SK-N-SH (cell line): ENCODE data around the gene CD72. TPM values are rescaled to one million over a fixed set of nuclear protein-coding genes. Genes with fewer than 3 reads are reported as not detected.

ENCODE experiments used
- CTCF ChIA-PET: fragments of 300-600, 350-600 bp; formaldehyde crosslinking; extraction: SDS; loops from one replicate; lab custom pipeline; 2021; lab: Yijun Ruan, JAX
- POLR2A ChIA-PET: fragments of 350-600 bp; sonication (Branson Sonifier 250); formaldehyde crosslinking; extraction: SDS; loops from one replicate; lab custom pipeline; 2020; ENCODE audit warnings: antibody characterized with exemption, inconsistent platforms; lab: Yijun Ruan, JAX
- DNase-seq: peaks from one replicate; pipeline ENCODE4 v3.0.0; 2012
- H2AFZ ChIP-seq: fragments of 200-600 bp; sonication (generic); 2 replicates; pipeline ENCODE4 v1.8.1; 2016; ENCODE audit warnings: antibody characterized with exemption, mild to moderate bottlenecking, low read depth
- H3F3A ChIP-seq: fragments of 200-600 bp; sonication (generic); replicated peaks from 2 replicates; pipeline ENCODE3; 2016; ENCODE audit warnings: antibody characterized with exemption, mild to moderate bottlenecking; ENCODE audit not compliant: insufficient read depth
- H3K27ac ChIP-seq, 2 experiments: fragments of 200-500 bp in 1 of 2; fragments of 200-600 bp in 1 of 2; sonication (Bioruptor generic) in 1 of 2; sonication (generic), shearing (Covaris generic) in 1 of 2; 2 replicates each; pipeline versions ENCODE4 v1.5.1 to v1.6.1; 2014 to 2016; ENCODE audit warnings: low read depth in 2 of 2, inconsistent platforms in 1 of 2, low read length in 1 of 2, mild to moderate bottlenecking in 1 of 2, mixed read lengths in 1 of 2
- H3K27me3 ChIP-seq: fragments of 200-600 bp; sonication (generic), shearing (Covaris generic); 2 replicates; pipeline ENCODE4 v1.6.1; 2016; ENCODE audit warnings: mixed run types; ENCODE audit not compliant: insufficient read depth
- H3K36me3 ChIP-seq, 2 experiments: fragments of 200-500 bp in 1 of 2; fragments of 200-600 bp in 1 of 2; sonication (Bioruptor generic) in 1 of 2; sonication (generic) in 1 of 2; replicated peaks in 1 of 2; 2 replicates each; pipeline versions ENCODE3 to v1.5.1; 2014 to 2016; ENCODE audit warnings: low read length in 1 of 2, mild to moderate bottlenecking in 1 of 2; ENCODE audit not compliant: insufficient read depth in 2 of 2, control insufficient read depth in 1 of 2
- H3K4me1 ChIP-seq, 2 experiments: fragments of 200-500 bp in 1 of 2; fragments of 200-600 bp in 1 of 2; sonication (Bioruptor generic) in 1 of 2; sonication (generic), shearing (Covaris generic) in 1 of 2; 2 replicates each; pipeline versions ENCODE4 v1.5.1 to v1.6.1; 2014 to 2016; ENCODE audit warnings: low read depth in 1 of 2, low read length in 1 of 2, mixed run types in 1 of 2; ENCODE audit not compliant: insufficient read depth in 2 of 2, control insufficient read depth in 1 of 2
- H3K4me2 ChIP-seq: fragments of 200-600 bp; sonication (generic), shearing (Covaris generic); 2 replicates; pipeline ENCODE4 v1.6.1; 2017; ENCODE audit warnings: mixed run types
- H3K4me3 ChIP-seq, 2 experiments: fragments of 200-500 bp in 1 of 2; fragments of 200-600 bp in 1 of 2; sonication (Bioruptor generic) in 1 of 2; sonication (generic), shearing (Covaris generic) in 1 of 2; 2 replicates each; pipeline versions ENCODE4 v1.5.1 to v1.8.1; 2014 to 2016; ENCODE audit warnings: low read depth in 2 of 2, inconsistent platforms in 1 of 2, low read length in 1 of 2, mild to moderate bottlenecking in 1 of 2, mixed read lengths in 1 of 2, moderate library complexity in 1 of 2
- H3K79me2 ChIP-seq: fragments of 200-600 bp; sonication (generic); 2 replicates; pipeline ENCODE4 v1.8.1; 2017; ENCODE audit warnings: mild to moderate bottlenecking; ENCODE audit not compliant: insufficient read depth
- H3K9ac ChIP-seq: fragments of 200-600 bp; sonication (generic); 2 replicates; pipeline ENCODE4 v1.6.1; 2017; ENCODE audit warnings: mixed run types
- H3K9me2 ChIP-seq: fragments of 200-600 bp; sonication (generic); 2 replicates; pipeline ENCODE4 v1.6.1; 2017; ENCODE audit warnings: mixed run types
- H3K9me3 ChIP-seq: fragments of 200-600 bp; sonication (generic); 2 replicates; pipeline ENCODE4 v1.6.1; 2017; ENCODE audit warnings: mixed run types, mild to moderate bottlenecking, moderate library complexity
- H4K20me1 ChIP-seq: fragments of 200-600 bp; sonication (generic); 2 replicates; pipeline ENCODE4 v1.6.1; 2017; ENCODE audit warnings: mild to moderate bottlenecking, mixed run types; ENCODE audit not compliant: insufficient read depth
- EZH2phosphoT487 ChIP-seq: fragments of 200-600 bp; sonication (generic); IDR thresholded peaks from 2 replicates; pipeline ENCODE4 v1.6.1; 2017; ENCODE audit warnings: low read depth, mixed run types, mild to moderate bottlenecking, antibody characterized with exemption, moderate library complexity, borderline replicate concordance
- FOSL2 ChIP-seq: IDR thresholded peaks from 2 replicates; pipeline ENCODE4 v1.4.0; 2012; ENCODE audit warnings: low read depth, mild to moderate bottlenecking, moderate library complexity, borderline replicate concordance
- TCF12 ChIP-seq: IDR thresholded peaks from 2 replicates; pipeline ENCODE4 v1.4.0; 2012
- TEAD4 ChIP-seq: IDR thresholded peaks from 2 replicates; pipeline ENCODE4 v1.4.0; 2012; ENCODE audit warnings: mild to moderate bottlenecking, borderline replicate concordance; ENCODE audit not compliant: insufficient read depth
- WGBS: methylation state at CpG from one replicate; pipeline ENCODE4 v1.1.6; 2017; ENCODE audit warnings: low lambda C conversion rate; 5-methylcytosine and 5-hydroxymethylcytosine counted together
- polyA plus RNA-seq, 3 experiments: library from polyadenylated mRNA; depleted of rRNA; stranded (reverse); fragments of >200 nt; gene quantifications; 2 replicates each; pipeline ENCODE4 v1.2.3, GENCODE V29; 2012
- TF ChIP-seq, protein P1 (sequence below): IDR thresholded peaks from 2 replicates; pipeline ENCODE4; 2012

CD72 gene
- polyA plus RNA-seq, 1 of the 3 experiments (the other 2 are of a cell fraction) = 2.7 TPM

DNA sequence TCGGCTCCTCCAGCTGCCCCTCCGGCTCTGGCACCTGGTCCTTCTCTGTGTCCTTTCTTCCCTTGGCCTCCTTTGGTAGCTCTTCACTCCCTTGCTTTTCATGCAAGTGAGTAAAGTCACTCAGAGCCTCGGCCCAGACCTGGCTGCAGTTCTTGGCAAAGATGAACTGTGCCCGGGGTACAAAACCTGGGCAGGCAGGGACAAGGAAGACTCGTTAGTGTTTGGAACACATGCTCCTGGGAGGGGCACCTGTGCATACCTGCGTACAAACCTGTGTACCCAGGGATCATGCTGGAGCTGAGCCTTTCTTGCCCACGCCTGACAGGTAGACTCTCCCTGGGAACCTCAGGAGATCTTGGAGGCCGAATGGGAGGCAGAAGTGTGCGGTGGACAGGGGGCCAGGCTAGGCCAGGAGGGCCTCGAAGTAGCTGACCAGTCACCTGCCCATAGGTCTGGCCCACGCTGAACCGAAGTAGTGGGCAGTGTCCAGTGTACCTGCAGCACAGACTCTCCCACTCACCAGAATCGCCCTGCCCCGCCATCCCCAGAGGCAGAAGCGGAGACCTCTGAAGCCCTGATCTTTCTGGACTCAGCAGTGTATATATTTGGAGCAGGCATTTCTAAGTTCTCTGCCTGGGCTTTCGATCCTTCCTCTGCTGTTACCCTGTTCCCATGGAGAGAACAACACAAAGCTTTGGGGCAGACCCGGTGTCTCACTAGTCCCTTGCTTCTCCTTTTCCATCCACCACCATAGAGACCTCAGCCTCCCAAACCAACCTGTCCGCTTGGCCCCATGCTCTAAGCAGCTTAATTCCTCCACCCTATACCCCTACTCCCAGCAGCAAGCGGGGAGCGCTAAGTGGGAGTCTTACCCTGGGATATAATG lies 55.1 kb downstream of the CD72 start:
- Histone ChIP-seq H3K27me3 (no peaks in the 10 kb centered on the region), H3K9me3 (no peaks in the 10 kb centered on the region), H3K4me1 (peaks cover 0 to 3% of the 10 kb centered on the region in 2 experiments; a peak in 1 of 4 replicates), H3K4me3 (no peak overlapping the region), H3K79me2 (no peaks in the 10 kb centered on the region), H3K36me3 (peaks cover 0 to 26% of the 10 kb centered on the region in 2 experiments), H3K9me2 (no peaks in the 10 kb centered on the region), H4K20me1 (no peaks in the 10 kb centered on the region), H3K4me2 (no peak overlapping the region), H3F3A (peaks cover 3% of the 10 kb centered on the region), H3K9ac (no peak overlapping the region), H3K27ac (no peak overlapping the region), H2AFZ (no peak overlapping the region)
- TF ChIP-seq EZH2phosphoT487 = no peak
- no peak for TF ChIP-seq TEAD4
- TF ChIP-seq FOSL2 = no peak
- no peak for DNase-seq
- WGBS = 94% methylated on average over 14 of the region's 20 CpGs
- POLR2A ChIA-PET = no interaction called here
- CTCF ChIA-PET = interaction anchor here (0.7 to 2.5 kb wide), 5 partner anchors 9 to 85 kb away, joined by 3 to 18 read pairs (median 4); partner anchors contain the start of gene RUSC2

DNA sequence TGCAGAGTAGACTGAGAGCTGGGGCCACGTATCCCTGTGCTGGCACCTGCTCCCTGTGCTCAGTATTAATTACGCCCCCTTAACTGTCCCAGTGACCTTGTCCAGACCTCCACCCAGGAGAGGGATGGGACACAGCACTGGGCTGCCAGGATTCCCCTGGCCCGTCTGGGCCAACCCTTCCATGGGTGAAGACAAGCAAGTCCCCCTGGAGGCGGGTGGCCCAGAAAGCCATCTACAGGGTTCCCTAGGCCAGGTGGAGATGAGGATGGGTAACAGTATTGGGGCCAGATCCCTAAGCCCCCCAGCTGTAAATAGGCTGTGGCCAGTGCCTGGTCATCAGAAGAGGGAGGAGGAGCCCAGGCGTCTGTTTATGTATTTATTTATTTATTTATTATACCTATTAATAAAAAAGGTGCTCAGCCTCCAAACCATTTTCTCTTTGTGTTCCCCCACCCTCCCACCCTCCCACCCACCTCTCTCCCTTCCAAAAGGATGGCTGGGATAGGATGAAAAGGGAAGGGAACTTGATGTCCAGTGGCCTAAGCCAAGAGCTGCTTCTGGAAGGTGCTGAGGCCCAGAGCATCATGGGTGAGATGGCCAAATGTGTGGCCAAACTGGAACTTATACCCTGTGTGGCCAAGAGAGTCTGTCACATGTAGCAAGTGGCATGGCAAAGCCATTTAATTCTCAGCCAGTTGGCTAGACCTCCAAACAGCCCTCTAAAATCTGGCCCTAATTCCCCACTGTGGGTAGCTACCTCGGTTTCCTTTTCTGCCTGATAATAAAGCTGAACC lies 56.5 kb downstream of the CD72 start:
- Histone ChIP-seq H3K4me3 (no peak overlapping the region), H4K20me1 (no peaks in the 10 kb centered on the region), H3K27ac (no peak overlapping the region), H3F3A (peaks cover 3% of the 10 kb centered on the region), H3K9me3 (no peaks in the 10 kb centered on the region), H2AFZ (no peak overlapping the region), H3K9ac (no peak overlapping the region), H3K9me2 (no peaks in the 10 kb centered on the region), H3K36me3 (peaks cover 9 to 33% of the 10 kb centered on the region in 2 experiments), H3K4me1 (peaks cover 0 to 3% of the 10 kb centered on the region in 2 experiments; a peak in 1 of 4 replicates), H3K4me2 (no peak overlapping the region), H3K27me3 (no peaks in the 10 kb centered on the region), H3K79me2 (no peaks in the 10 kb centered on the region)
- ChIA-PET POLR2A (no interaction called here), CTCF (interaction anchor here (1.2 to 2.5 kb wide), 5 partner anchors 8 to 72 kb away, joined by 4 to 18 read pairs (median 4); partner anchors contain the start of gene RUSC2)
- TF ChIP-seq, protein P1, sequence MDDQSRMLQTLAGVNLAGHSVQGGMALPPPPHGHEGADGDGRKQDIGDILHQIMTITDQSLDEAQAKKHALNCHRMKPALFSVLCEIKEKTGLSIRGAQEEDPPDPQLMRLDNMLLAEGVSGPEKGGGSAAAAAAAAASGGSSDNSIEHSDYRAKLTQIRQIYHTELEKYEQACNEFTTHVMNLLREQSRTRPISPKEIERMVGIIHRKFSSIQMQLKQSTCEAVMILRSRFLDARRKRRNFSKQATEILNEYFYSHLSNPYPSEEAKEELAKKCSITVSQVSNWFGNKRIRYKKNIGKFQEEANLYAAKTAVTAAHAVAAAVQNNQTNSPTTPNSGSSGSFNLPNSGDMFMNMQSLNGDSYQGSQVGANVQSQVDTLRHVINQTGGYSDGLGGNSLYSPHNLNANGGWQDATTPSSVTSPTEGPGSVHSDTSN = no peak
- no peak for TF ChIP-seq TCF12
- WGBS = 89% methylated on average over 6 of the region's 6 CpGs
- no peak for DNase-seq
